C4-2B (cell line): ENCODE data around the gene CRACR2B.

Experiments used
- ZFX ChIP-seq: fragments of 450-650 bp; IDR thresholded peaks from 2 replicates; pipeline ENCODE4 v1.6.1; 2017
- TF ChIP-seq, protein P1 (sequence below): fragments of 450-650 bp; conservative IDR thresholded peaks from 2 replicates; pipeline ENCODE4 v1.5.1; 2017; ENCODE audit warnings: mild to moderate bottlenecking

DNA sequence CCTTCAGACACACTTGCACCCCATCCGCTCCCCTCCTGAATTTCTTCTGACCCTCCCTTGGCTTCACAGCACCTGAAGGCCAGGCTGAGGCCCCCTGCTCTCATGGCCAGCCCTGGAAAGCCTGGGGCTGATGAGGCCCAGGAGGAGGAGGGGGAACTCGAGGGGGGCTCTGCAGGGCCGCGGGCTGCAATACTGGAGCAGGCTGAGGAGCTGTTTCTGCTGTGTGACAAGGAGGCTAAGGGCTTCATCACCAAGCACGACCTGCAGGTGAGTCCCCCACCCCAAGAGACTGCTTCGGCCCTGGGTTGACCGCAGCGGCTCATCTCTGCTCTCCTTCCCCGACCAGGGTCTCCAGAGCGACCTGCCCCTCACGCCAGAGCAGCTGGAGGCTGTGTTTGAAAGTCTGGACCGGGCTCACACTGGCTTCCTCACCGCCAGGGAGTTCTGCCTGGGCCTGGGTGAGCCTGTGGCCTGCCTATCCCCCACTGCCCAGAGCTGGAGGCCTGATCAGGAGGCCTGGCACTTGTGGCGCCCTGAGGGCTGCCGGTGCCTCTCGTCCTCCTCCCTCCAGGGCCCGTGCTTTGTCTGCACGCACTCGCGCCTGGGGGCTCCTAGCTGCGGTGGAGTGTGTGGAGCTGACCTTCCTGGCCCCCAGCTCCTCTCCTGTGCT is 922 bp downstream of the CRACR2B start:
- TF ChIP-seq, protein P1, sequence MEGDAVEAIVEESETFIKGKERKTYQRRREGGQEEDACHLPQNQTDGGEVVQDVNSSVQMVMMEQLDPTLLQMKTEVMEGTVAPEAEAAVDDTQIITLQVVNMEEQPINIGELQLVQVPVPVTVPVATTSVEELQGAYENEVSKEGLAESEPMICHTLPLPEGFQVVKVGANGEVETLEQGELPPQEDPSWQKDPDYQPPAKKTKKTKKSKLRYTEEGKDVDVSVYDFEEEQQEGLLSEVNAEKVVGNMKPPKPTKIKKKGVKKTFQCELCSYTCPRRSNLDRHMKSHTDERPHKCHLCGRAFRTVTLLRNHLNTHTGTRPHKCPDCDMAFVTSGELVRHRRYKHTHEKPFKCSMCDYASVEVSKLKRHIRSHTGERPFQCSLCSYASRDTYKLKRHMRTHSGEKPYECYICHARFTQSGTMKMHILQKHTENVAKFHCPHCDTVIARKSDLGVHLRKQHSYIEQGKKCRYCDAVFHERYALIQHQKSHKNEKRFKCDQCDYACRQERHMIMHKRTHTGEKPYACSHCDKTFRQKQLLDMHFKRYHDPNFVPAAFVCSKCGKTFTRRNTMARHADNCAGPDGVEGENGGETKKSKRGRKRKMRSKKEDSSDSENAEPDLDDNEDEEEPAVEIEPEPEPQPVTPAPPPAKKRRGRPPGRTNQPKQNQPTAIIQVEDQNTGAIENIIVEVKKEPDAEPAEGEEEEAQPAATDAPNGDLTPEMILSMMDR: no peak
- no peak for TF ChIP-seq ZFX
